Fibroblast of lung (primary cell): ENCODE results near the gene TPRG1L.

Experiments
- EZH2 ChIP-seq: IDR thresholded peaks from 2 replicates; pipeline ENCODE4 v1.5.1; 2012; ENCODE audit warnings: low read length, control low read depth, mild to moderate bottlenecking; ENCODE audit errors: missing control alignments
- TF ChIP-seq, protein P1 (sequence below), 2 donors: IDR thresholded peaks in 1 of 2; conservative IDR thresholded peaks in 1 of 2; 1 replicate in 1 of 2; 2 replicates in 1 of 2; pipeline ENCODE4 v1.5.1; 2011 to 2012; ENCODE audit warnings: low read length in 2 of 2, control low read depth in 1 of 2, inconsistent platforms in 1 of 2, low read depth in 1 of 2, mild to moderate bottlenecking in 1 of 2

GRCh38 chr1:3660704-3661103 lies 35.9 kb downstream of the TPRG1L start:
- TF ChIP-seq, protein P1, sequence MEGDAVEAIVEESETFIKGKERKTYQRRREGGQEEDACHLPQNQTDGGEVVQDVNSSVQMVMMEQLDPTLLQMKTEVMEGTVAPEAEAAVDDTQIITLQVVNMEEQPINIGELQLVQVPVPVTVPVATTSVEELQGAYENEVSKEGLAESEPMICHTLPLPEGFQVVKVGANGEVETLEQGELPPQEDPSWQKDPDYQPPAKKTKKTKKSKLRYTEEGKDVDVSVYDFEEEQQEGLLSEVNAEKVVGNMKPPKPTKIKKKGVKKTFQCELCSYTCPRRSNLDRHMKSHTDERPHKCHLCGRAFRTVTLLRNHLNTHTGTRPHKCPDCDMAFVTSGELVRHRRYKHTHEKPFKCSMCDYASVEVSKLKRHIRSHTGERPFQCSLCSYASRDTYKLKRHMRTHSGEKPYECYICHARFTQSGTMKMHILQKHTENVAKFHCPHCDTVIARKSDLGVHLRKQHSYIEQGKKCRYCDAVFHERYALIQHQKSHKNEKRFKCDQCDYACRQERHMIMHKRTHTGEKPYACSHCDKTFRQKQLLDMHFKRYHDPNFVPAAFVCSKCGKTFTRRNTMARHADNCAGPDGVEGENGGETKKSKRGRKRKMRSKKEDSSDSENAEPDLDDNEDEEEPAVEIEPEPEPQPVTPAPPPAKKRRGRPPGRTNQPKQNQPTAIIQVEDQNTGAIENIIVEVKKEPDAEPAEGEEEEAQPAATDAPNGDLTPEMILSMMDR (conservative IDR thresholded peaks at IDR 0.05 in 1 of 2, IDR thresholded peaks at IDR 0.05 in 1 of 2; ENCODE audit: low read depth in 1 of 2, low read length in 2 of 2): no peak
- no peak for TF ChIP-seq EZH2
